ENCODE results near the gene KIAA0930.
A peak's percentile ranks its signal among the peaks of the same experiment; 100 is the strongest.

Gene KIAA0930

GRCh38 chr22:45240810-45241631, at the start of gene KIAA0930:
TSS of gene KIAA0930 (minus strand) at chr22:45240894. CDS start at chr22:45240703, 191 bp downstream.
- peaks cover 8% of the 10 kb centered on the region for H3K4me1 ChIP-seq (ENCODE audit: control insufficient read depth, insufficient read depth, low read length)
- peak within 1 kb of the TSS; percentile 62 for H3K4me3 ChIP-seq (ENCODE audit: low read depth, low read length)
- CTCF ChIA-PET = no interaction called here
- H3K36me3 ChIP-seq (ENCODE audit: control insufficient read depth in 2 of 2, insufficient read depth in 1 of 2, low read length in 2 of 2) = peaks cover 0 to 25% of the 10 kb centered on the region in 2 experiments
- POLR2A ChIA-PET = no interaction called here
- H3K9me3 ChIP-seq (ENCODE audit: control insufficient read depth, insufficient read depth, low read depth, low read length) = no peaks in the 10 kb centered on the region
- H3K27ac ChIP-seq (ENCODE audit: extremely low read depth, low read depth, low read length) = no peak within 1 kb of the TSS; the same call in 1 of the 2 replicates
- TF ChIP-seq HIC1 (tag by site-specific recombination; IDR thresholded peaks at IDR 0.05) (peak; percentile 64; the same call in 1 of the 2 replicates), BCL6B (tag by site-specific recombination; IDR thresholded peaks at IDR 0.05) (no peak), ZNF518A (tag by site-specific recombination; conservative IDR thresholded peaks at IDR 0.05; ENCODE audit: low read depth) (no peak), ZNF513 (tag by site-specific recombination; IDR thresholded peaks at IDR 0.05) (no peak), ZNF311 (tag by site-specific recombination; IDR thresholded peaks at IDR 0.05; ENCODE audit: borderline replicate concordance) (no peak), ZNF561 (tag by site-specific recombination; IDR thresholded peaks at IDR 0.05; ENCODE audit: borderline replicate concordance) (no peak), ZNF571 (tag by site-specific recombination; IDR thresholded peaks at IDR 0.05) (no peak), ZSCAN5A (tag by site-specific recombination; IDR thresholded peaks at IDR 0.05) (no peak), ZXDB (tag by site-specific recombination; IDR thresholded peaks at IDR 0.05) (no peak), ZNF501 (tag by site-specific recombination; IDR thresholded peaks at IDR 0.05) (no peak), ZNF404 (tag by site-specific recombination; IDR thresholded peaks at IDR 0.05) (no peak), ZNF776 (tag by site-specific recombination; IDR thresholded peaks at IDR 0.05; ENCODE audit: borderline replicate concordance) (no peak), SP7 (tag by site-specific recombination; IDR thresholded peaks at IDR 0.05) (0 out of 2 replicates have a peak, but pooled peaks have one; percentile 23), ELK4 (IDR thresholded peaks at IDR 0.05; ENCODE audit: borderline replicate concordance, low read depth, low read length) (no peak), ZNF211 (tag by site-specific recombination; IDR thresholded peaks at IDR 0.05; ENCODE audit: low read depth) (no peak), KLF9 (tag by site-specific recombination; IDR thresholded peaks at IDR 0.05; ENCODE audit: low read depth) (peak; percentile 38; the same call in 1 of the 2 replicates), ZNF473 (tag by site-specific recombination; IDR thresholded peaks at IDR 0.05) (no peak), ZNF416 (tag by site-specific recombination; IDR thresholded peaks at IDR 0.05) (no peak), ZNF623 (tag by site-specific recombination; IDR thresholded peaks at IDR 0.05) (no peak), TRIM28 (IDR thresholded peaks at IDR 0.05; ENCODE audit: borderline replicate concordance, low read length) (no peak), ZNF692 (tag by site-specific recombination; IDR thresholded peaks at IDR 0.05) (no peak)
